ENCODE results near the gene FARP2.
A peak's percentile ranks its signal among the peaks of the same experiment; 100 is the strongest.
"Not testable (repeated sequence)": the region's sequence is repeated elsewhere in the genome, so short reads cannot be mapped to it uniquely, and the experiment has no call there.

FARP2 gene

GRCh38 chr2:241355983-241356870 lies at the start of gene FARP2:
TSS of gene FARP2 (plus strand) at chr2:241356285. CDS start at chr2:241373108, 16,823 bp downstream.
- DNase-seq, result peak; percentile 97

- no peak for DNase-seq
Observed at GRCh38 chr2:241307055-241307454, 49.0 kb upstream of the FARP2 start.

- DNase-seq, result no peak
Observed at GRCh38 chr2:241308267-241308666, 47.8 kb upstream of the FARP2 start.

GRCh38 chr2:241308832-241309500 lies 47.1 kb upstream of the FARP2 start:
- no peak for DNase-seq

- DNase-seq, result no peak
Observed at GRCh38 chr2:241309684-241310117, 46.4 kb upstream of the FARP2 start.

DNA sequence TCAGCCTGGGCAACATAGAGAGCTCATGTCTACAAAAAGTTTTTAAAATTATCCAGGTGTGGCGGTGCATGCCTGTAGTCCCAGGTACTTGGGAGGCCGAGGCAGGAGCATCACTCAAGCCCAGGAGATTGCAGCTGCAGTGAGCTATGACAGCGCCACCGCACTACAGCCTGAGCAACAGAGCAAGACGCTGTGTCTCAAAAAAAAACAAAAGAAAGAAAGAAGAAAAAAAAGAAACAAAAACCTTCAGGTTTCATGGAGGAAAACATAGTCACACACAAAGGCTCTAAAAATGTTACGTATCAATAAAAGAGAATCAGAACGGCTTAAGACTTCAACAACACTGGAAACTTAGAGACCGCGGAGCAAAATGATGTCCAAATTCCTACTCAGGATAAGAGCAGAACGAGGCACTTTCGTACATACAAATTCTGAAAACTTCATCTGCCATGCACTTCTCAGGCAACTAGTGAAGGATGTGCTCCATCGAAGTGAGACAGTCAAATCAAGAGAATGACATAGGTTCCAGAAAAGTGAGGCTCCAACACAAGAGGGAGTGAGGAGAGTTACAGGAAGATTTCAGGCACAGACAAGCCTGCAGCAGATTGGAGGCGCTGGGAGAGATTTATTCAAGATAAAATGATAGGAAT lies 45.0 kb upstream of the FARP2 start:
- no peak for DNase-seq

DNA sequence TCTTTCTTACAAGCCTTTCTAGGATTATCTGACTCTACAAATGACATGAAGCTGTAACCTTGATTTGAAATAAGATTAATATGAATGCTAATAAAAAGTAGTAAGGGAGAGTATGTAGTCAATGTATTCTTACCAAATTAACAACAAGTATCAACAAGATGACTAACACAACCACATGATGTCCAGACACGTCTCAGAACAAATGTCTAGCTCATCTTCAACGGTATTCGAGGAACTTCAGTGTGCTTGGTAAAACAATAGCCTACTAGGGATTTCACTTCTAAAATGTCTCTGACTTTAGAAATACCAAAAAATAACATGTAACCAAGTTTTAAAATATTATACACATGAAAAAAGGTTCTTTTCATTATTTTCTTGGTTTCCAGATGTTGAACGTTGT lies 44.0 kb upstream of the FARP2 start:
- no peak for DNase-seq

GRCh38 chr2:241313543-241314095 lies 42.5 kb upstream of the FARP2 start:
- DNase-seq, result no peak

DNA sequence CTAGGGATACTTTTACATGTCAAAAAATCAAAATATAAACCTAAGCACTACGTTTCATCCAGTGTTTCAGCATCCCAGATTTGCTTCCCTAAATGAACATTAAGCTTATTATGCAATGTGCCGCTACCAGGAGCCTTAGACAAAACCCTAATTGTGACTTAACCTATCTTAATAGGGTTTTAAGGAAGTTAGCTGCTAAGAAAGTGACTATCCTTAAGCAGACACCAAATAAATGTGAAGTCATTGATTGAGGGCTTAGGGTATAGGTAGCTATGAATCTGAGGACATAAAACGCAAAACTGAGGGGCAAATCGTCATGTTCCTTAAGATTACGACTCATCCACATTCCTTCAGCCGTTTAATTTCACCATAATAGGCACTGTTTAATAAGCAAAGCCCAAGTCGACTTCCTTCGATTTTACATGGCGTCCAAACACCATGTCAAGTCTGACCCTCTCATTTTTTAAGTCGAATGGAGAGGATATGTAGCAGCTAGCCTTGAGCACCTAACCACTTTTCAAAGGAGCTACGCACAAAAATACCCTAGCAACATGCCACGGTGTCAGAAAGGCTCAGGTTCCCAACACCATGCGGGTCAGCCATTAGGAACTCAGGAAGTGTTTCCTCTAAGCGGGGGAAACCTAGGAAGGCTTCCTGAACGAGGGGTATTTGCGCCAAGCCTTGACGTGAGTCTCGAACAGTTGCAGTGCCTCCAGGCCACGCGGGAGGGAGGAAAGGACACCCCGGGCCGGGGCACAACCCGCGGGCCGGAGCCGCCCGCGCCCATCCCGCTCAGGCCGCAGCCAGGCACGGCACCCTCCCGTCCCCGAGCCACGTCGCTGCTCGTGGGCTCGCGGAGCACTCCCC lies 41.6 kb upstream of the FARP2 start:
- DNase-seq, result peak; percentile 78

DNA sequence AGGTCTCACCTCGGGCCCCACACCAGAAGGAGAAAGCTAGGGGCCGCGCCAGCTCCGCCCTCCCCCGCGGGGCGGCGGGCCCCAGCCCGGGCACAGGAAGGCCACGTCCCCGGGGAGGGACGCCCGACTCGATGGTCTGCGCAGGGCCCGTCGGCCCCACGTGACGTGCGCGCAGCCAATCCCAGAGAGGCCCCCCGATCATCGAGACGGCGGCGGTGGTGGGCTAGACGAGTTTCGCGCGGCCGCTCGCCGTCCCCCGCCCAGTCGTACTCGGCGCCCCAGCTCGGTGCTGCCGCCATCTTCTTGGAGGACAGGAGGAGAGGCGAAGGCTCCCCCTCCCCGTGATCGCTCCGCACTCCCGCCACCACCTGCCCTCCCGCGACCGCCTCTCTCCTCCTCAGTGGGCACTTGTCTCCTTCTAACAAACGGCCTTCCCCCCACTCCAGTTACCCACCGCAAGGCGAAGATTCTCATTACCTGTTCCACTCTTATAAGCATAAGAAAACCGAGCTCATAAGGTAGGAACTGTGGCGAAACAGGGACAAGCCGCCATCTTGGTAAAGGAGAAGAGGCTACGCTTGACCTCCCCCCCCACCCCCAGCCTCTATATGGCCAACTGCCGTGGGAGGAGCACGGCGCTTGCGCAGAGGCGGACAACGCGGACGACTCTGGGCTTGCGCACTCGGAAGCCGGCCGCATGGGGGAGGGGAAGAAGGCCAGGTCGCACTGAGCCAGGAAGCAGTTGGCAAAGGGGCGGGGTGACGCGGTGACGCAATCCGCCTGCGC lies 40.8 kb upstream of the FARP2 start, which contains the start of gene HDLBP:
Gene HDLBP, minus strand, starts transcription at position 580 of the 786 bp plus-strand sequence. CDS start 48,803 bp downstream, outside the sequence.
- DNase-seq, result peak; percentile 96

- DNase-seq, result peak; percentile 68
Observed at GRCh38 chr2:241315879-241316631, 40.0 kb upstream of the FARP2 start, which contains the start of gene SEPTIN2. TSS of gene SEPTIN2 (plus strand) at chr2:241315925. CDS start at chr2:241324233, 8,308 bp downstream.

DNA sequence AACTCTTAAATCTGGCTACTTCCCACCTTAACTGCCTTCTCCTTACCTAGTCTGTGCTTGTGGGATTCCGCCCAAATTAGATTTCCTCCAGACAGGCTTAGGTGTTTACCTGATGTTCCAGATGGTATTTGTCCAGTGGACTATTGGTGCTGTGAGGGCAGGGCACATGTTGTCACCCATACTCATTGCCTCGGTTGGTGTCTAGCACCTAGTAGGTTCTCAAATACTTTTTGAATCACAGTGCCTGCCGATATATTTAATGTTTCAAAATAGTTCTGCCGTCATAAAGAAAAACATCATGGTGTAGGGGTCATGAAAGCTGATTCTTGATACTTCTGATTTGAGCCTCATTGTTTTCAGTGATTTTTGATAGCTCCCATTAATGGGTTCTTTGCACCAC lies 39.3 kb upstream of the FARP2 start:
- no peak for DNase-seq

DNA sequence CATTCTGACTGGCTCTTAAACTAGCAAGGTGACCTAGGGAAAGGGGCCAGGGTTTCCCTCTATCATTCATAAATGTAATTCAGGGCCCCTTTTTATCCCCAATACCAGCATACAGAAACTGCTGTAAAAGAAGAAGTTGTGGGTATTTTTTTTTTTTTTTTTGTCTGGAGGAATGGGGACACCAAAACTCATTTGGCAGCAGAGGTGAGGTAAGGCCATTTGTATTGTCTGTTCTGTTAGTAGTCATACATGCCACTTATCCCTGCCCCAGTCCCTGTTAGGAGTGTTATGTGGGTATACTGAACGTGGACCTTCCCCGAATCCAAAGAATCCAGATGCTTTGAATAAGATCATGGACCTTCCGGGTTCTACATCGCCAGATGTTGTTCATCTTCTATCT lies 38.7 kb upstream of the FARP2 start:
- DNase-seq, result no peak

DNA sequence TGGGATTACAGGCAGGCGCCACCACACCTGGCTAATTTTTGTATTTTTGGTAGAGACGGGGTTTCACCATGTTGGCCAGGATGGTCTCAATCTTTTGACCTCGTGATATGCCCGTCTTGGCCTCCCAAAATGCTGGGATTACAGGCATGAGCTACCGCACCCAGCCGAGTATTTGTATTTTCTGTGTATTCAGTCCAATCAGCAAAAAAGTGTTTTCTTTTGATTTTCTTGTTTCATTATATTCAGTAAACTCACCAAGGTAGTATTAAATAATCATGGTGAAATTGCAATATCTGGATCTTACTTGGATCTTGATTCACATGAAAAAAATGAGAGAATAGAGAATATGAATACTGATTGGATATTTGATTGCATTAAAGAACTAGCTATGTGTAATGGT lies 37.3 kb upstream of the FARP2 start:
- not testable (repeated sequence) for DNase-seq

- DNase-seq, result no peak
Observed at GRCh38 chr2:241320394-241320793, 35.7 kb upstream of the FARP2 start.

GRCh38 chr2:241321033-241321432 lies 35.1 kb upstream of the FARP2 start:
- no peak for DNase-seq

DNA sequence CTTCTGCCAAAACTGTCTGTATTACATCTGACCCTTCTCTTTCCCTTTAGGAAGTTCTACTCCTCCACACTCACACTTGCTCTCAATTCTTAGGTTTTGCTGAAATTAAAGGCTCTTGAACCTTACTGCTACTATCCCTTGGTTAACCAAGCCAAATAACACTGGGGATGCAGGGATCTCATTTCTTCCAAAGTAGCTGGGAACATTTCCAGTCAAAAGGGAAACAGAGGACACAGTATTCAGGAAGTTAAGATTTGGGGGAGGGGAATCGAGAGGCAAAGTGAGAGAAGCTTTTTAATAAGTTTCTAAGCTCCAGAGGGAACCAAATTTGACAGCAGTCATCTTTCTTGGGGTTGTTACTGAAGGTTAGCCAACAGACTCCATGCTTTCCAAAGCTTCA lies 34.2 kb upstream of the FARP2 start:
- no peak for DNase-seq

DNA sequence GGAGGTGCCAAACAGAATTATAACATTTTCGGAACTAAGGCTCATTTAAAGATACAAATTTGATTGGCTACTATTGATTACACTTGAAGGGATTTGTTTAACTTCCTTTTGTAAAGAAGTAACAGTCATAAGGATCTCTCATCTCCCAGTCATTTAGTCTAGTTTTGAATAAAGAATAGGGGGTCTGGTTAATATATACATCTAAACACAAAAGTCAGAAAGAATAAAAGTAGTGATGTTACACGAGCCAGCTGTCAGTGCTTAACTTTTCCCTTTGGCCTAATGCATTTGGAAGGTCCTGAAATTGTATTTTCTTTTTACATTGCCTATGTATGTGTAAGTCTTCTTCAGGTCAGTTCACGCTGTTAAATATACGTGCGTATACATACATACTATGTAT lies 32.3 kb upstream of the FARP2 start:
- no peak for DNase-seq

GRCh38 chr2:241324775-241325174 lies 31.3 kb upstream of the FARP2 start:
- no peak for DNase-seq

- DNase-seq, result no peak
Observed at GRCh38 chr2:241325257-241325656, 30.8 kb upstream of the FARP2 start.

Measured in NCI-H69 (cell line).